Ishikawa (cell line): Measurements from ENCODE around the gene COL23A1.

Experiments
- CEBPB ChIP-seq: IDR thresholded peaks from 2 replicates; pipeline ENCODE4 v1.6.1; 2012
- CREB1 ChIP-seq: IDR thresholded peaks from 2 replicates; pipeline ENCODE4 v1.6.1; 2012; ENCODE audit warnings: low read depth
- EGR1 ChIP-seq: IDR thresholded peaks from 2 replicates; pipeline ENCODE4 v1.6.1; 2012
- EP300 ChIP-seq: IDR thresholded peaks from 2 replicates; pipeline ENCODE4 v1.6.1; 2012; ENCODE audit warnings: borderline replicate concordance
- FOXM1 ChIP-seq: IDR thresholded peaks from 2 replicates; pipeline ENCODE4 v1.6.1; 2012; ENCODE audit warnings: low read depth, borderline replicate concordance
- REST ChIP-seq: IDR thresholded peaks from 2 replicates; pipeline ENCODE4 v1.6.1; 2012; ENCODE audit warnings: low read depth, mild to moderate bottlenecking
- TEAD4 ChIP-seq: IDR thresholded peaks from 2 replicates; pipeline ENCODE4 v1.6.1; 2012
- YY1 ChIP-seq: IDR thresholded peaks from 2 replicates; pipeline ENCODE4 v1.6.1; 2012; ENCODE audit warnings: low read depth

GRCh38 chr5:178271231-178271630, 319.0 kb downstream of the COL23A1 start:
- TF ChIP-seq CEBPB (no peak), REST (no peak), TEAD4 (no peak), FOXM1 (no peak), EGR1 (no peak), CREB1 (no peak), EP300 (no peak), YY1 (no peak)
